ENCODE measurements around the gene PAQR9.
"Not testable (repeated sequence)": the region's sequence is repeated elsewhere in the genome, so short reads cannot be mapped to it uniquely, and the experiment has no call there.

PAQR9 gene, protein sequence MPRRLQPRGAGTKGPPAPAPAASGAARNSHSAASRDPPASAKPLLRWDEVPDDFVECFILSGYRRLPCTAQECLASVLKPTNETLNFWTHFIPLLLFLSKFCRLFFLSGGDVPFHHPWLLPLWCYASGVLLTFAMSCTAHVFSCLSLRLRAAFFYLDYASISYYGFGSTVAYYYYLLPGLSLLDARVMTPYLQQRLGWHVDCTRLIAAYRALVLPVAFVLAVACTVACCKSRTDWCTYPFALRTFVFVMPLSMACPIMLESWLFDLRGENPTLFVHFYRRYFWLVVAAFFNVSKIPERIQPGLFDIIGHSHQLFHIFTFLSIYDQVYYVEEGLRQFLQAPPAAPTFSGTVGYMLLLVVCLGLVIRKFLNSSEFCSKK

DNA sequence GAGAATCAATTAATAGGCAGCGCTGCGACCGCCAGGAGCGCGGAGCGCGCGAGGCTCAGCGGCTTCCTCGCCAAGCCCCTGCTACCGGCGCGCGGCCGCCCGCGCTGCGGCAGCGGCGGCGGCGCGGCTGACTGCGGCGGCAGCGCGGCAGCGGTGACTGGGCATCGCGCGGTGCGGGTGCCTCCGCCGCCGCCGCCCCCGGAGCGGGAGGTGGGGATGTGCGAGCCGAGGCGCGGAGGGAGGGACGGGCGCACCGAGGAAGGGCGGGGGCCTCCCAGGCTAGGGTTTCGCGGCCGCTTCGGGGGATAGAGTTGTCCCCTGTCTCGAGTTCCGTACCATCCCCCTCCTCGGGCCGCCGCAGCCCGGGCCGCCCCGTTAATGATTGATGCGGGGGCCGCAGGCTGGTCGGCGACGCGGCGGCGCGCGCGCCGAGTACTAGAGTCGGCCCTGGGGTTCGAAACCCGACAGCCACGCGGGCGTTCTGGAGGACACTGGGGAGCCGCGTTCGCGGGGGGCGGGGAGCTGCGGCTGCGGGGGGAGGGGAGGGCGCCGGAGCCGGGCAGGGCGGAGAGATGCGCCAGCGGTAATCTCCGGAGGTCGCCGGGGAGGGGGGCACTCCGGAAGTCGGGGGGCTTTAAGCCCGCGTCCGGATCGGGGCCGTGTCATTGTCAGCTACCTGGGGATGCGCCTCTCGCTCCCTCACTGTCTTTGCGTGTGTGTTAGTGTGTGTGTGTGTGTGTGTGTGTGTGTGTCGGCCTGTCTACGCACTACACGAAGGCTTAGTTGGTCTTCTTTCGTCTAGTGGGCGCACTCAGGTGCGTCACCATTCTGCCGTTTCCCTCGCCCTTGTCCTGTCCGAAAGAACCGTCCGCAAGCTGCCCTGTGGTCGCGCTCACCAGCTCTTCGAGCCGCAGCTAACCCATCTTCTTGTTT is at the start of gene PAQR9:
Gene PAQR9 (minus strand): TSS at position 159 of the 933 bp plus-strand sequence. CDS start 338 bp downstream, outside the sequence.
- no peak for DNase-seq

DNA sequence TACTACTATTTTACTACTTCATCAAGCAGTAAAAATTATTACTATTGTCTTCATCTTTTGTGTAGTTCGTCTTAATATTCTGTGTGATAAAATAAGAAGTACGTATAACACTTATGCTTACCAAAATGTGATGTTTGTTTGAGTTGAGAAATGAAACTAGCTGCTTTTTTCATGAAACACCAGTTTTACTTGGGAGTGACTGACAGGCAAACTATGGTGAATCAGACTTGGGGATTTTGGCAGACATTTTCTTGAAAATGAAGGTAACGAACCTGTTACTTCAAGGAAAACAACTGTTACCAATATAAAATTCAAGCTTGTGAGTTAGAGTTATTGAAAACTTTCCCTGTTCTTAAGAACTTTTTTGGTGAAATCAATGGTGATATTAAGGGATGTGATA is 48.2 kb upstream of the PAQR9 start:
- DNase-seq = no peak

DNA sequence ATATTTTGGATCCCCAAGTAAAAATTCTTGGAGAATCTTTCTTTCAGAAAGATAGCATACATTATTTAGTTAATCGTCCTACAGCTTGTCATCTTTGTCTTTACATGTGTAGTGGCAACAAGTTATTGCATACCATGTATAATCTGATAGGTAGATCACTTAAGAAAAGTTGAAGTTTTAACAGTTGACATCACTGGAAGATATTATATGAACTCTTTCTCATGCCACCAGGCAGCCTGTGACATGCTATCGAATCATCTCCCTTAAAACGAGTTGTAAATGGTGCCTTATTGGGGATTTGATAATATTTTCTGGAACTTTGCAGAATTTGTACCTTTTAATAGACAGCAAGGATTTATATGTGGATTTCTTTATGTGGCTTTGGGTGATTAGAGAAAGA is 46.5 kb upstream of the PAQR9 start:
- no peak for DNase-seq

DNA sequence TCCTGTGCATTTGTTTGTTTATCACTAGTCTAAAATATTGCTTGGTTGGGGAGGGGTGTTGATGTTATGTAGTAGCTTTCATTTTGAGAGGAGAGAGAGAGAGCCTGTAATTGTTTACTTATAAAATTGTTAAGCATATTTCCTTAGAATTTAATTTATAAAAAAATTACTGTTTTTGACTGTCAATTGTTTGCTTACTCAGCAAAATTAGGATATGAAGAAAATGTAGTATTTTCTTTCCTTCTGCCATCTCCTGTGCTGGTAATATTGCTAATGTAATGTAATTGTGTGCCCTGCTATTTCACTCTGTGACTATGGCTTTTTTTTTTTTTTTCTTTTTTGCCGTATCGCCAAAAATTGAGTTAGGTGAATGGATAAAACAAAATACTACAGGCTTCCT is 41.3 kb upstream of the PAQR9 start:
- no peak for DNase-seq

DNA sequence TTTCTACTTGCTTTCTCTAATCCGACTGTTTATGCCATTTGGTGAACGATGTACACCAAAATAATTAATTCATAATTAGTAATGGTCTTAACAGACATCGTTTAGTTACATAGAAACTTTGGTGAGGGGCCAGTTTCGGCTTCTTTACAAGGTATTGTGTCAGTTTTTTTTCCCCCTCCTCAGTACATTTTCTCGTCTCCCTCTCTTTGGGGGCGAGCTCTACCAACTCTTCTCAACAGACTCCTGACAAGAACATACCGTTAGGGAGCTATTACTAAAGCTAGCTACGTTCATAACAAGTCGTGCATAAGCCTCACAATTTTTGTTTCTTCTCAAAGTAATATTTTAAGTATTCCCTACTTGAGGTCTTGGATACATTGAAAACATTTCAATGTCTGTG is 39.3 kb upstream of the PAQR9 start:
- DNase-seq = no peak

DNA sequence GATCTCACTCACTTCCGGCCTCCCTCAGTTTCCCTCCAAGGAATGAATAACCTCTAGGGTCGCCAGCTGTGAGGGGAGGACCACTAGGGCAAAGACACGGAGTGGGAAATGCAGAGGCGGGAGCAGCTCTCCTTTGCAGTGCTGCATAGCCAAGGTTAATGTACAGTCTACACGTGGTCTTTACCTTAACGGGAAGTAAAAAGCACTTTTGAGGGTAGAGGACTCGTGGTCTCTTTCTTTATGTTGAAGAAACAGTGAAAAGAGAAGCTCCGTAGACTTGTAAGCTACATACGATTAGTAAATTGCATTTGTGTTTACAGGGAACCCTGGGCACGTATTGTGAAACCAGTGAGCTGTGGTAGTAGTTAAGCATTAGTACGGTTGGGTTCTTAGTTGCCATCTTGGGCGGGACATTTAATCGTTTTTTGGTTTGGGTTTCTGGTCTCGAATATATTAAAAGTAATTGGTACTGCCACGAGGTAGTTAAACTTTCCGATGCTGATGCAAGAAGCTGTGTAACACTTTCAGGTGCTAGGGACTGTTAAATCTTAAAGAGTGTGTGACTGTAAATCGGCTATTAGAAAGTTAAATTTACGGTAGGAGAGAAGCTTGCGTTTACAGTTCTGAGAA is 38.7 kb upstream of the PAQR9 start:
- no peak for DNase-seq

DNA sequence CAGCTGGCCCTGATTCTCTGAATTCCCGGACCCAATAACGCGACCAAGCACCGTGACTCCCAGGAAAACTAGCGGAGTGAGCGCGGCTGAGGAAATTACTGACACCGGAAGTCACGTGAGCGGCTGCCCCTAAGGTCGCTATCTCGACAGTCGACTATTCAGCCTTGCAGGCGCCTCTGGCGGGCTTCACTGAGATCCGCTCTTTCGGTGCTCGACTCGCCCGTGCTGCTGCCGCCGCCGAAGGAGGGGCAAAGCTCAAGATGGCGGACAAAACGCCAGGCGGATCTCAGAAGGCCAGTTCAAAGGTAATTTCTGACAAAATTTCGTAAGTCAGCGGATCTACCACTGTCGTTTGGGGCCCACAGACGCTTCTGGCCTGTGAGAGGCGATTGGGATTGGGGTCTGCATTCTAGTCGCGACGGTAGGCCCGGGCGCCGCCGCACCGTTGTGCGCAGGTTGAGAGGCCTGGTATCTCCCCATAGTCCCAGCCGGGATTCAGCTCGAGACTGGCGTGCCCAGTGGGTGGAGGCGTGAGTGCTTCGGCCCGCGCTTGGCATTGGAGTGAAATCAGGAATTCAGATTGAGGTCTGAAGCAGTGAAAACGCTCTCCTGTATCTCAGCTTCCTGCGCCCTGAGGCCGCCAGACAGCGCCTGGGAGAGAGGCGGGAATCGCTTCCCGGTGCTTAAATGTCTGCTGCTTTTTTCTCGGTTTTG is 38.1 kb upstream of the PAQR9 start, which contains the start of gene U2SURP:
Gene U2SURP (plus strand): TSS at position 202 of the 714 bp plus-strand sequence. CDS start 59 bp downstream, at position 261.
- DNase-seq = peak; percentile 98

DNA sequence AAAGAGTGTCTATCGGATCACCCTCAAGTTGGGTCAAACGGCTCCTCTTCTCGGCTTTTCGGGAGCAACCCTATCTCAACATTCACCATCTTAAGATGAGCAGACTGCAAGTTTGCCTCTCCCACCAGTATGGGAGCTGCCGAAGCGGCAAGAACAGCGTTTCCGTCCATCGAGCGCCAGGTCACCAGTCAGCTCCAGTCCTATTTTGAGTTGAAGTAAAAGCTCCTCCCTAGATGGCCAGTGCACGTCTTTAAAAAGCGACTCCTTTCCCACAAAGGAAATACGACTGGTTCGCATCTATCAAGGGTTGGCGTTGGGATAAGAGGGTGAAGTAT is 37.5 kb upstream of the PAQR9 start:
- no peak for DNase-seq

DNA sequence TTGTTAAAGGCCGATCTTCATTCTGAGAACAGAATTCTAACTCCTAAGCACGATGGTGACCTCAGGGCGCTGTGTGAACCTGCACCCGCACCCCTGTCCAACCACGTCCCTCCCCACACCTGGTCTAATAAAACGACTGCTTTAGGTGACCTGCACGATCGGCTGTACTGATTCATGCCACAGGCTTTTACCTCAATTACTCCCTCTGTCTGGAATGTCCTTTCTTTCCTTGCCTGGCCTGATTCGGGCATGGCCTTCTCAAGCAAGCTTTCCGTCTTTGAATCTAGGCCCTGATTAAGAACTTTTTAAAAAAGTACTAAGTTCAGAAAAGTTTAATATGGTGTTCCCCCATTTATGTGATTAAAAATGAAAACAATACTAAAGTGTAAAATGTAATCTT is 37.1 kb upstream of the PAQR9 start:
- no peak for DNase-seq

DNA sequence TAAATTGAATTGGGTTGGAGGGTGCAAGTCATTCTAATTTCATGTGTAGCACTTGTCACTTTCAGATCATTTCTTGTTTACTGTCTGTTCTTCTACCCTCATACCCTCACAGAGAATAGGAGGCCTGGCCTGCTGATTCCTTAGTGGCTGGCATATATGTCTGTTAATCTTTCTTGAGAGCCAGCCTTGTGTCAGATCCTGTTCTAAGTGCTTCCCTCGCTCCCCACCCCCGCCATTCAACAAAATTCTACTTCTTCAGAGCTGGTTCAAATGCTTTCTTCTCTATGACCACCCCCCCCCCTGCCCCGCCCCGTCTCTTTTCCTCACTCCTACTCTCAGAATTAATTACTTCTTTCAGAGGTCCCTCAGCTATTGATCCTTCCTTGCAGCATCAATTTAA is 36.4 kb upstream of the PAQR9 start:
- DNase-seq = peak; percentile 24

DNA sequence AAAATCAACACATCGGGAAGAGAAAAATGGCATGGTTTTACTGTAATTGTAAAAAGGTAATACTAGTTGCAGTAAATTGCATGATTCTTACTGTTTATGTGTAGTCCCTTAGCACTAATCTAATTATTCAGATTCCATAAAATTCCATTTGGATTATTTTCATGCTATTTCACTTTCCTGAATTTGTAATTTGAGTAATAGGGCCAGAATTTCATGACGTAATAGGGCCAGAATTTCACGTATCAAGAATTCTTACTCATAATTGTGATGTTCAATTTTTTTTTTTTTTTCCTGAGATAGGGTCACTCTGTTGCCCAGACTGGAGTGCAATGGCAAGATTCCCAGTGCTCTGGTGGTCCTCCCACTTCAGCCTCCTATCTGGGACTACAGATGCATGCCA is 35.0 kb upstream of the PAQR9 start:
- no peak for DNase-seq

DNA sequence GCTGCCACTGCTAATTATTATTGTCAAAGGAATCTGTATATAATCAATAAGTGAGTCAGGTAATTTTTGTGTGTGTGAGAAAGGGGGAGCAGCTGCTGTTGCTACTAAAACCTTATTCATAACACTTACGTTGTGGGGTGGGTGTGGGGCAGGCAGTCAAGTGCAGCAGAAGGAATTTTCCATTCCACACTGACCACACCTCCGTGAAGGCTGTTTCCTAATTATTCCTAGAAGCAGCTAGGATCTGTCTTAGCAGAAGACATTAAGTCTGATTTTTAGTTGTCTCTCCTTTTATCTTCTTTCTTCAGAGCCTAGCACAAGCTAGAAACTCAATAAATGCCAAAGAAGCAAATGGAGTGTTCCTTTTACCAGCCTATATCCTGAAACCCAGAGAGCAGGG is 33.9 kb upstream of the PAQR9 start:
- no peak for DNase-seq

DNA sequence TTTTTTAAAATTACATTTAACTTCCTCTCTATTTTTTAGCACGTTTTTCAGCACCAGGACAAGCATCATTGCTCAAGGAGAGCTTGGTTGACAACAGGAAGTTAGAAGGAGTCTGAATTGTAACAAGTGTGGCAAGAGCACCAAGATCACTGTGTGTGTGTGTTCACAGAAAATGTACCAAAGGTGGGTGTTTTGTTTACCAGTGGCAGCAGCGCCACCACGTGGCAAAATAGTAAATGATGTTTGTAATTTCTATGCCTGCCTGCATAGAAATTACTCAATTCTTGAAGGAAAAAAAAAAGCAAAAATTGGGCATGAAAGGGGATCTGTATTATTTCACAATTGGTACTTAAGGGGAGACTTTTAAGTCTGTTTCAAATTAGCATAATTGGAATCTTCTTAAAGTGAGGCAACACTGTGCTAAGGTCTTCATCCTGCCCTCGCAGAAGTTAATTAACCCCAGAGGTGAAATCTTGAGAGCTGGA is 30.5 kb upstream of the PAQR9 start:
- peak; percentile 25 for DNase-seq

DNA sequence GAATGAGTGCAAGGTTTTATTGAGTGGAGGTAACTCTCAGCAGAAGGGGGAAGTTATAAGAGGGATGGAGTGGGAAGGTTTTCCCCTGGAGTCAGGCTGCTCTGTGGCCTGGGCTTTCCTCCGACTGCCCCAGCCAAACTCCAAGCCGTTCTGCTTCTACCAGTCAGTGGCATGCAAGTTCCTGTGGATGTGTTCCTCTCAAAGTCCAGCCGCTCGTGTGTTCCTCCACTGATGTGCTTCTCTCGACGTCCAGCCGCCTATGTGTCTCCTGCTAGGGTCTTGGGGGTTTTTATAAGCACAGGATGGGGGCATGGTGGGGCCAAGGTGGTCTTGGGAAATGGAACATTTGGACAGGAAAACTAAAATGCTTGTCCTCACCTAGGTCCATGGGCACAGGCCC is 28.8 kb upstream of the PAQR9 start:
- no peak for DNase-seq

DNA sequence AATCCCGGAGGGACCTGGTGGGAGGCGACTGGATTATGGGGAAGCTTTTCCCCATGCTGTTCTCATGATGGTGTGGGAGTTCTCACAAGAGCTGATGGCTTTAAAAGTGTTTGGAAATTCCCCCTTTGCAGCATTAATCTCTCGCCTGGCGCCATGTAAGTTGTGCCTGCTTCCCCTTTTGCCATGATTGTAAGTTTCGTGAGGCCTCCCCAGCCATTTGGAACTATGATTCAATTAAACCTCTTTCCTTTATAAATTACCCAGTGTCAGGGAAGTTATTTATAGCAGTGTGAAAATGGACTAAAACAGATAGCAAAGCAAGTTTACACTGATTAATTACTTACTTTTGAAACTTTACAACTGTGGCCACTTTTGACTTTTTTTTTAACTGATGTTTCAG is 27.2 kb upstream of the PAQR9 start:
- no peak for DNase-seq

DNA sequence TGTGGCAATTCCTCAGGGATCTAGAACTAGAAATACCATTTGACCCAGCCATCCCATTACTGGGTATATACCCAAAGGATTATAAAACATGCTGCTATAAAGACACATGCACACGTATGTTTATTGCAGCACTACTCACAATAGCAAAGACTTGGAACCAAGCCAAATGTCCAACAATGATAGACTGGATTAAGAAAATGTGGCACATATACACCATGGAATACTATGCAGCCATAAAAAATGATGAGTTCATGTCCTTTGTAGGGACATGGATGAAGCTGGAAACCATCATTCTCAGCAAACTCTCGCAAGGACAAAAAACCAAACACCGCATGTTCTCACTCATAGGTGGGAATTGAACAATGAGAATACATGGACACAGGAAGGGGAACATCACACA is 25.4 kb upstream of the PAQR9 start:
- not testable (repeated sequence) for DNase-seq

DNA sequence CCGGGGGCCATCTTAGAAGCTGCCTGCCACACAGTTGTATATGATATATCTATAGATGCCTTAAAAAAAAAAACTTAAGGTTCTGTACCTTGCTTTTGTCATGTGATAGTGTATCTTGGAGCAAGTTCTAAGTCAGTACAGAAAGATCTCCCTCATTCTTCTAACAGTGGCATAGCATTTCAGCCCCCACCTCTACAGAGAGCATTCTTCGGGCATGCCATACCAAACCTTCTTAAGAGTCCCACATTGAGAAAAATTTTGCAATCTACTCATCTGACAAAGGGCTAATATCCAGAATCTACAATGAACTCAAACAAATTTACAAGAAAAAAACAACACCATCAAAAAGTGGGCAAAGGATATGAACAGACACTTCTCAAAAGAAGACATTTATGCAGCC is 24.7 kb upstream of the PAQR9 start:
- not testable (repeated sequence) for DNase-seq

DNA sequence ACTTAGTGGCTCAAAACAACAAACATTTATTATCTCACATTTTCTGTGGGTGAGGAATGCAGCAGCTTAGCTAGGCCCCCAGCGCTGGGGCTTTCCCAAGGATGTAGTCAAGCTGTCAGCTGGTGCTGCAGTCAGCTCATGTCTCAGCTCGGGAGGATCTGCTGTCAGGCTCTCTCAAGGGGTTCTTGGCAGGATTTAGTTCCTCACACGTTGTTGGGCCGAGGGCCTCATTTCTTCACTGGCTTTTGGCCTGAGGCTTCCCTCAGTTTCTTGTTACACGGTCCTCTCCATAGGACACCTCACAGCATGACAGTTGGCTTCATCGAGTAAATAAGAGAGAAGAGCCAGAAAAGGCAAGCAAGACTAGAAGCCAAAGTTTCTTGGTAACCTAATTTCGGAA is 24.2 kb upstream of the PAQR9 start:
- DNase-seq = no peak

DNA sequence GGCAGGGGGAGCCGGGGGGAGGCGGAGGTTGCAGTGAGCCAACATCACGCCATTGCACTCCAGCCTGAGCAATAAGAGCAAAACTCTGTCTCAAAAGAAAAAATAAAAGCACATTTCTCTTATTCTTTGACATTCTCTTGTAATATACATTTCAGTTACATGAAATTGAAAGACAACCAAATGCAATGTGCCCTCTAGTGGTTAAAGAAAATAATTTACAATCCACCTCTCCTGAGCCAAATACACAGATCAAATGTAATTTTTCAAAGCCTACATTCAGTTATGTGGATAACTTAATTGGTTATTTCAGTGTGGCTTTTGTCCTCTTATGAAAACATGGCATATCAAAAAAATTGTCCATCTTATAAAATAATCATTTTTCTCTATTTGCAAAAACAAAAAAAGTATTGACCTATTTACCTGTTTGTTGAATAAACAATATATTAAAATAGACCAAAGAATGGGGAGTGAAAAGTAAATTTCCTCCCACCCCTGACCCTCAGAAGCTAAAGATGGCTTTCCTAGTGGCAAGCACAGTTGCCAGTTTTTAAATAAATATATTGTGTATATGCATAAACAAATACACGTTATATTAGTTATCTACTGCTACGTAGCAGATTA is 23.7 kb upstream of the PAQR9 start:
- peak; percentile 14 for DNase-seq

DNA sequence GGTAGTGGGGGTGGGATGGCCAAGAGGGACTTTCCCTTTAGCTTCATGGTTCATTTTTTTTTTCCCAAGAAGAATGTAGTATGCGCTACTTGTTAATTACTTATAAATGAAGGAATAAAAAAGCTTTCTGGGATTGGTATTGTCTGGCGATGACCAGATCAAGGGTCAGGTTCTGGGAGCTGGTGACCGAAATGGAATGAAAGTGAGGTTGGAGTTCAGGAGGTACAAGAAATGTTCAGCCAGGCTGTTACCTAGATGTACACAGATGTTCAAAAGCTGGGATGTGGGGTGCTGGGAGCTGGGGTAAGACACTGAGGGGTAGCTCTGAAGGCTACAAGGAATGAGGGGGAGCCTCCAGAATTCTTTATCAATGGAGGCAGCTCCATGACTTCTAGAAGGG is 20.8 kb upstream of the PAQR9 start:
- no peak for DNase-seq

DNA sequence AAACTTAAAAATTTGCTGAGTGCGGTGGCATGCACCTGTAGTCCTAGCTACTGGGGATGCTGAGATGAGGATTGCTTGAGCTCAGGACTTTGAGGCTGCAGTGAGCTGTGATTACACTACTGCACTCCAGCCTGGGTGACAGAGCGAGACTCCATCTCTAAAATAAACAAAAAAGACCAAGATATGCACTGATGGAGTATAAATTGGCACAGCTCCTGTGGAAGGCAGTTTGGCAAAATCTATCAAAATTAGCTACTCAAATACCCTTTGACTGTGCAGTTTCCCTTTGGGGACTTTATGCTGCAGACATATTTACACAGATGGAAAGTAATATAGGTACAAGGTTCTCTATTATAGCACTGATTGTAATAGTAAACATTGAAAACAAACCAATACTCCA is 19.8 kb upstream of the PAQR9 start:
- DNase-seq = no peak

DNA sequence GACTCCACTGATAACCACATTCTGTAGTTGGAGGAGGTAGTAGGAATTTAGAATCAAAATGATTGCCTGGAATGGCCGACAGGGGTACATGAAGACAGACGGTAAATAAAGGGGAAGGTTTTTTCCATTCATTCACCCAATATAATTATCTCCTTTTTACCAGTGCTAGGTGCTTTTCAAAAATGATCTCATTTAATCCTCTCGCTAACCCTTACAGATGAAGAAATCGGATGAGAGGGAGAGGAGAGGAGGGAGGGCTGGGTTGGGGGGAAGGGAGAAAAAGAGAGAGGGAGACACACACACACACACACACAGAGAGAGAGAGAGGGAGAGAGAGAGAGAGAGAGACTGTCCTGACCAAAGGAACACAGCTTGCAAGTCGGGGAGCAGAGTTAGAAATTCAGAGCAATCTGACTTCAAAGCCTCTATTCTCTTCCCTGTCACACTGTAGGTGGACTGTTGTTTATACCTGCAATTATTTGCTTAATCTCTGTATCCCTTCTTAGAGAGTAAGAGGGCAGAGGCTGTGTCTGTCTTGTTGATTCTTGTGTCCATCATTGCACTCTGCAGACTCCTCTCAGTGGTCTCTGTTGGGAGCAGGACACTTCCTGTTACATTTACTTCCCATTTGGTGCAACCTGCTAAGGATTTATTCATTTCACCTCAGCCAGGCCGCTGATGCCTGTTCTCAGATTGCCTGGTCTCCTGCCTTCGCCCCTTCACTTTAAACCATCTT is 18.7 kb upstream of the PAQR9 start:
- no peak for DNase-seq

All from SHP77 treated with DMSO at 0.1 percent for 48 hours (cell line).